GM18498 (cell line): Measurements from ENCODE around the gene STK39.
A peak's percentile ranks its signal among the peaks of the same experiment; 100 is the strongest.
"Not testable (repeated sequence)": the region's sequence is repeated elsewhere in the genome, so short reads cannot be mapped to it uniquely, and the experiment has no call there.

Experiments
- ATAC-seq: cut with Tn5 transposase; IDR thresholded peaks from one replicate; pipeline ENCODE4 v1.9.1; 2021; ENCODE audit warnings: mild to moderate bottlenecking, moderate library complexity; ENCODE audit not compliant: unreplicated experiment

The STK39 gene

DNA sequence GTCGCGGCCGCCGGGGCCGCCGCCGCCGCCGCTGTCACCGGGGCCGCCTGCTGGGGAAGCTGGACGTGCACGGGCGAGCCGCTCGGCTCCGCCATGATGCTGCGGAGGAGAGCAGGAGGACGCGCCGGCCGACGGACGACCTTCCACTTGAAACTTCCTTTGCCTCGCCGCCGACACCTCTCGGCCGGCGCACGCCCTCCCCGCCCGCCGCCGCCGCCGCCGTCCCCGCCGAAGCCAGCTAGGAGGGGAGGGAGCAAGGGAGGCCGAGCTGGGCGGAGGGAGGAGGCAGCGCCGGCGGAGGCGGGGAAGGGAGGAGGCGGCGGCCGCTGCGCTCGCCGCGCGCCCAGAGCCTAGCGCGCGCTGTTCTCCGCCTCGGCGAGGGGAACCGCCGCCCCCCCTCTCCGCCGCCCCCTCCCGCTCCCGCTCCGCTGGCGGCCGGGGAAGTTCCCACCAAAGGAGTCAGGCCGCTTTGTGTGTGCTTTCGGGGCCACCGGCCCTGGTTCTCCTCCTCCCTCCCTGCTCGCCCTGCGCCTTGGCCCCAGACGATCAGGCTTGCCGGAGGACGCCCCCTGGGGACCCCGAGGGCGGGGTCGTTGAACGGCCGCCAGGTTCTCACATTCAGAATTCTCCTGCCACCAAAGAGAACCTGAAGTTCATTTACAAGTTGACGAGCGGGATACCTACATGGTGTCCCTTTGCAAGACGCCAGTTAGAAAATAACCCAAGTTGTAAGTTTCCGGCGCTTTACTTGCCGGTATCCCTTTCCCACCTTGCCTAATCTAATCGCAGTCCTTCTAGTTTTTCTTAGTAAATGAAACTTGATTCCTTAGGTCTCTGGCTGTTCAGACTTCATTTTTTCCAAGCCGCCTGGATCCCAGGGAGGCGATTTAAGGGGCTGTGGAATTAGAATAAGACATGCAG lies at the start of gene STK39:
TSS of gene STK39 (minus strand) at position 255 of the 921 bp plus-strand sequence. CDS start at position 95, 160 bp downstream.
- peak; percentile 87 for ATAC-seq

DNA sequence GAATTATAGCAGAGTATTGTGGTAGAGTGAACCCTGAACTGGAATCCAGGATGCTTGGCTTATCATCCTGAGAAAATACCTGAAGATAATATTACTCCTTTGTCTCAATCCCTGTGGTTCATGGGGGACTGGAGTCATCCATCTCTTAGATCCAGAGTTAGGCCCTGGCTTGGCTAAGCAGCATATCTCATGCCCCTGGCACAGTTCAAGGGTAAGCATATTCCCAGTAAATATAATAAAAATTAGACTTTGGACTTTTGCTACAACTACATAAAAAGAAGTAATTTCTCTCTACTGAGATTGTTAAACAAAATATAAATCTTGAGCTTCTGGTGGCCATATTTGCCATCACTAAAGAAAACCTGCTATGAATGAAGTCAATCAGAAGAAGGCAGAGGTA lies 47.7 kb upstream of the STK39 start:
- no peak for ATAC-seq

DNA sequence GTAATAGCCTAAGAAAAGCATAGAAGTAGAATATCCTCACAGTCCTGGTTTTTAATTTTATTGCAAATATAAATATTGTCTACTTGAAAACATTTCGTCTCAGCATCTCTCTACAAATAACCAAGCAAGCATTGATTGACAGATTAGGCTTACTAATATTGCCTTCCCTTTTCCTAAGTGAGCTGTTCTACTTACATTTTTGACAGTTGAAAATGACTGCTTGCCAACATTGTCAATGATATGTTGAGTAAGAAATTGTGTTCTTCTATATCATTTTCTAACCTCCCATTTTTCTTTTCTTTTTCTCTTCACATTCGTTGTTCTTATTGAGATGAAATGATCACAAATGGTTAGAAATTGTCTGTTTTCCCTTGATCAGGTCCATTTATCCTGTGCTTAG lies 47.0 kb upstream of the STK39 start:
- no peak for ATAC-seq

DNA sequence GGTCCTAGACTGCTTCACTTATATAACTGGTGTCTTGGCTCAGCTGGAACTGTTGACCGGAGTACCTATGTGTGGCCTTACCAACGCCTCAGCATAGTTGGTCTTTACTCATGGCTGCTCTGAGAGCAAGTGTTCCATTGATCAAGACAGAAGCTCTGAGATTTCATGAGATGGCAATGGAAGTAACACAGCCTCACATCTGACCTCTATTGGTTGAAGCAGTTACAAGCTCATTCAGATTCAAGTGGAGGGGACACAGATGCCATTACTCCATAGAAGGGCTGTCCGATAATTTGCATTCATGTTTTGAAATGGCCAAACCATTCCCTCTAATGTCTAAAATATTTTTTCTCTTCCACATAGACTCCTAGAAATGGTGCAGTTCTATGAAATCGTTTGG lies 46.4 kb upstream of the STK39 start:
- no peak for ATAC-seq

DNA sequence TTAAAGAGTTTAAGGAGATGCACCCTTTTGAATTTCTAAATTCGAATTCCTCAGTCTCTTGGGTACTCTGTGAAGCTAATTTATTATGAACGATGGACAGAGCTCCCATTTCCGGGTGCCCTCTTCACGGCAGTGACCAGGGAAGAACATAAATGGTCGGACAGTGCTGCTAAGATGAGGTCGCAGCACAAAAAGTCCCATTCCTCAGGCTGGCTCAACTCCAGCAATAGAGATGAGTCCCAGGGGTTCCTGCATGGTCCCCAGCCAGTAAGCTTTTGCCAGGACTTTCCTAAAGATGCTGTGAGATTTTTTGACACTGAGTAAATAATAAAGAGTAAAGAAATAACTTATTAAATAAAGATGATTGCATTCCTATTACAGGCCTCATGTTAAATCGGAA lies 43.0 kb upstream of the STK39 start:
- no peak for ATAC-seq

DNA sequence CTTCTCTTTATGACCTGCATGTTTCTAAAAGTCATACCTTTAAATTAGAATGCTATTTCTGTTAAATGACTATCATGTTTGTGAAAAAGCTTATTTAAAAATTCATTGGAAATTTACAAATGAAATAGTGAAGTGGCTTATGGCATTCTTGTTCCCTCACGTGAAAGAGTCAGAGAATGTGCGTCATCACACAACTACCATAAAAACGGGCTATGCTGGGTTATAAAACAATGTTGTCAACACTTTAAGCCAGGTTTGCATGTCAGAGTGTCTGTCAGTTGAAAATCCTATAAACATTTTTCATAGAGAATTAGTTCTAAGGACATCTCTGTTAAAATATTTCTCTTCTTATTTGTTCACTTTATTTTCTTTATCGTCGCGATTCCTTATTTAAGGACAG lies 42.5 kb upstream of the STK39 start:
- ATAC-seq, result no peak

DNA sequence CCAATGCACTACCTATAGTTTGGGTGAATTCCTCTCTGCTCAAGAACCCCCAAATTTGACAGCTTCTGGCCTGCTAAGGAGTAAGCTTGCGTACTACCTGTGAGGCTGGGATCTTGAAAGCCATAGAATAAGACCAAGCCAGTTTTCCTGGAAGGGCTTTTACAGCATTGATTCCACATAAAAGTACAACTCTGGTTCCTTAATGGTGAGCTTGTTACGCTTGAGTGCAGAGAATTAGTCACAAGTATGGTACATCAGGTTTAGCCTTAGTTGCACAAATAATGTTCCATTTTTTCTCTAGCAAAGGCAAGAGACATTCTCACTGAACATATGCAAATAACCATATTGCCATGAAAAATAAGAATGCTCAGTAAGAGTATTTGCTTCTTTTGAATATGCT lies 39.1 kb upstream of the STK39 start:
- no peak for ATAC-seq

DNA sequence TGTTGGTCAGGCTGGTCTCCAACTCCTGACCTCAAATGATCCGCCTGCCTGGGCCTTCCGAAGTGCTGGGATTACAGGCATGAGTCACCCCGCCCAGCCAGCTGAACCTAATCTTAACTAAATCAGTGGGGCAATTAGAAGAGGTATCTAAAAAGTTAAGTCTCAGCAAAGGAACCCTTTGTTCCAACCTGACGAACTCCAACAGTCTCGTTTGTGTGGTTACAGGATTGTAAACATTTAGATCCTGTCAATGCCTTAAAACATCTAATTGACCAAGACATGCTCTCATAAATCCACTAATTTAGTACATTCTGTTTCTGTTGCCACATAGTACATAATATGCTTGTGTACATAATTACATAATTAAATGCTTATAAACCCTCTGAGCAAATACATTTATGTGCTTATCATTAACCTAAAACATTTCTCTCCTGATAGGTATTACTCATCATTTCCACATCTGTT lies 31.1 kb upstream of the STK39 start:
- ATAC-seq, result no peak

DNA sequence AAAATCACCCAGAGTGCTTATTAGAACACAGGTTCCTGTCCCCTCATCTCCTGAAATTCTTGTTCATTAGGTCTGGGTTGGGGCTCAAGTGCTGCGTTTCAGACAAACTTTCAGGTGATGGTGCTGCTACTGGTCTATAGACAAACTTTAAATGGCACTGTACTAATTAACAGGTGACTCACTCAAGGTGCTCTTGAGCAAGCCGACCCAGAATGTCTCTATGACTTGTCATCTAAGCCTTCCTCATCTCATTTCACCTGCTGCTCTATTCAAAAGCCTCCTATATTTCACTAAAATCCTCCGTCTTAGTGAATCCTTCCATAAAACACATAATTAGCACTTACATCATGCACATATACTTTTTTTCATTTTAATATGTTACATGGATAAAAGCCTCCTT lies 29.9 kb upstream of the STK39 start:
- ATAC-seq, result no peak

DNA sequence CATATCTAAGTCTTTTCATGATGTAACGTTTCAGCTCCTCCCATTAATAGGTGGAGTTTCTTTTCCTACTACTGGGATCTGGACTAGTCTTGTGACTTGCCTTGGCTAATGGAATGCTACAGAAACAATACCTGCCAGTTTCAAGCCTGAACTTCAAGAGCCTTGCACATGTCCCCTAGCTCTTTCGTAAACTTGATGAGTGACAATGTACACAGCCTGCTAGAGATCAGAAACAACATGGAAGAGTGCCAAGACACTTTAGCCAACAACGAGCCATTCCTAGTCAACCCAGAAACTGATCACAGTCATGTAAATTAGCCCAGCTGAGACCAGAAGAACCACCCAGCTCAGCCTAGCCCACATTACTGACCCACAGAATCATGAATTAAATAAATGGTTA lies 24.8 kb upstream of the STK39 start:
- ATAC-seq, result no peak

DNA sequence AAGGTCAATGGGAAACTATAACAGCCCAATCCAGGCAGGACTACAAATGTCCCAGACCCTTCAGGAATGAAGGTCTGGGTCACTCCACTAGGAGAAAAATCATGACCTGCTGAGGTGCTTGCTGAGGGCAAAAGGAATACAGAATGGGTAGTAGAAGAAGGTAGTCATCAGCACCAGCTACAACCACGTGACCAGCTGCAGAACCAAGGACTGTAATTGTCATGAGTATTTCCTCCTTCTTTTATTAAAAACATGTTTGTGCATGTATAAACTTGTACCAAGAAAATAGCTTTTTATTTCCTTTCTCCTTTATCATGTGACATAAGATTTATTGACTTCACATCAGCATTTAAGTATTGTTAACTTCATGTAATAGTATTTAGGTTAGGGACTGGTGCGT lies 15.5 kb upstream of the STK39 start:
- ATAC-seq, result not testable (repeated sequence)

DNA sequence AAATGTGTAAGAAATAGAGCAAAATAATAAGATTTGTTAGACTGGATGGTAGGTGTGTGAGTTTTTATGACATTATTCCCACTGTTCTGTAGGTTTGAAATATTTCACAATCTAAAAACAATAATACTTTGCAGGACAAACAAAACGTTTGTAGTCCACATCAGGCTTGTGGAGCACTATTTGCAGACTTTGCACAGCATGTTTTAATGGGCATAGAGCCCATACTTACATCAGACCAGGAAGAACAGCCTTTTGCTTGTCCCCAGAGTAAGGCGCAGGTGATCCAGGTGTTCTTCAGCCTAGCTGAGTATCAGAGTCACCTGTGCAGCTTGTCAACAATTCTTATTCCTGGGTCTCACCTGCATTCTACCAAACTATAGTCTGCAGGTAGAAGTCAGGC lies 9.1 kb upstream of the STK39 start:
- no peak for ATAC-seq

DNA sequence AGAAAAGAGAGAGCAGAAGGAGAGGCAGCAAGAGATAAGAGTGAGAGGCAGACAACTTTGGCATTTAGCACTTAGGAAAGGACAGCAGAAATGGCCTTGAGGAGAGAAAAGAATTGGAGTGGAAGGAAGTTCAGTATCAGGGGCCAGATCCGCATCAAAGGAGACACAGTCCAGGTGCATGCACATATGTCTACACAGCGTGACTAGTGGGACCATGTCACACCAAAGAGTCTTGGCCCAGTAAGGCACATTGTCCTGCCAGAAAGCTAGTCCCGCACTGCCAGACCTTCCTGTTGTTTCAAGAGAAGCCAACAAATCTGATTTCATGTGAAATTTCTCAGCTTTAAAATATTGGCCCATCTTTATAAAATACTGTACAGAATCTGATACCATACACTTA lies 8.5 kb upstream of the STK39 start:
- ATAC-seq, result no peak

DNA sequence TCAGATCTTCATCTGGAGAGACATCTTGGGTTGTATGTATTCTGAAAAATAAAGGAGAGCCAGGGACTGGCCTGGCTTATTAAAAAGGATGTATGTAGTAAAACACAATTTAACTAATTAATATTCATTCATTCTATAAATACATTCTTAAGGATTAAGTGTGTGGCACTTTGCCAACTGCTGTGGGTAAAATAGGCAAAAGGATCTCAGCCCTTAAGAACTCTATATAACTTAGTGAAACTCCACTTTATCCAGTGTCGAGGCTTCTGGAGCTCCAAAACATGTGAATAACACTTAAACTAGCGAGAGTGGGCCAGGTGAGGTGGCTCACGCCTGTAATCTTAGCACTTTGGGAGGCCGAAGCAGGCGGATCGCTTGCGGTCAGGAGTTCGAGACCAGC lies 7.7 kb upstream of the STK39 start:
- ATAC-seq, result no peak

DNA sequence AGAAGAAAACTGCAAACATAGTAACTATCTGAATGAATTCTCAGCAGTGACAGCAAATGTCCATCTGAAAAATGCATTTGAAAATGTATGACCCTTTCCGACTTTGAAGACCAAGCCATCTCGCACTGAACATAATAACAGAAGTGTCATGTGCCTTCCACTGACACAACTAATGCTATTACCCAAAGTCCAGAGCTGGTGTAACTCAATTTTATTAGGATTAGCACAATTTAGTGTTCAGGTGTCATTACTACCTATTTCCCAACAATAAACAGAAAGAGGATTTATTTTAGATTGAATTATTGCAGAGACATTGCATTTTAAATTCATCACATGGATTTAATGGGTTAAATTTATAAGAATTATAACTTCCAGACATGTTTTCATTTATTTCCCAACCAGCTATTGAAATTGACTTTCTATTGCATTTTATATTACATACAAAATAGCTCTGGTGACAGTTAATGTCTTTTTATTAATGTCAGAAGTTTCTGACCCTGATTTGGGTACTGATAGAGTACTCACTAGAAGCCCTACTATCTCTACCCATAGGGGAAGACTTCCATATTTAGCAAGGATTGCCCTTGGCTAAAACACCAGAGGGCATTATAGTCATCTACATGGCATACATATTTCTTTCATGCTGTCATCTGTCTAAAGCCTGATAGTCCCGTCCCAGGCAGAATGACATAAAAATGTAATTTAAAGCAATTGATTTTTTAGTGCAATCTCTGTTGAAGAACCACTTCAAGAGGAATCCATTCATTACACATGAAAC lies 7.0 kb upstream of the STK39 start:
- no peak for ATAC-seq

DNA sequence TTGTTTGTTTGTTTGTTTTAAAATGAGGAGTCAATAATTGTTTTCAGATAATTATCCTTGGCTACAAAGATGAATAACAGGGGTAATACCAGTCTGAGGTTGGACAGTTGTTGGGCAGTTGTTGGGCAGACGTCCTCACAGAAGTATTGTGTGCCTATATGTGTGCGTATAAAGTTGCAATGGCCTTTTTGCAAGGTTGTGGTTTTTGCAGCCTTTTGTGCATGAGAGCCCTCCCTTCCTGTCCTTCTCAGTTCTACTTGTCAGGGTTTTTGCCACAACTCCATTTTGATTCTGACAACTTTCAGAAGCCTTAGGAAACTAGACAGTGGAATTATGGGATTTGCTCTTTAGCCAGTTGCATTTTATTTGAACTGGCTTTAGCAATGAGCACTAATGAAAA lies 6.0 kb upstream of the STK39 start:
- ATAC-seq, result no peak

DNA sequence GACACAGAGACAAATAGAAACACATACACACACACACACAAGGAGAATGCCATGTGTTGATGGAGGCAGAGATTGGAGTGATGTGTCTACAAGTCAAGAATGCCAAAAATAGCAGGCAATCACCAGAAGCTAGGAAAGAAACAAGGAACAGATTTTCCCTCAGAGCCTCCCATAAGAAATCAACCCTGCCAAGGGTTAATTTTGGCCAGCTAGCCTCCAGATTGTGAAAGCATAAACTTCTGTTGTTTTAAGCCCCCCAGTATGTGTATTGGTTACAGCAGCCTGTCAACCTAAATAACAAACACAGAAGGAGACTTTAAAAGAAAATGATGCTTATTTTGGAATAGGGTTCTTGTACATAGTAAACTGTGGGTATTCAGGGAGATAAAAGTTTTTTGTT lies 5.6 kb upstream of the STK39 start:
- ATAC-seq, result no peak

DNA sequence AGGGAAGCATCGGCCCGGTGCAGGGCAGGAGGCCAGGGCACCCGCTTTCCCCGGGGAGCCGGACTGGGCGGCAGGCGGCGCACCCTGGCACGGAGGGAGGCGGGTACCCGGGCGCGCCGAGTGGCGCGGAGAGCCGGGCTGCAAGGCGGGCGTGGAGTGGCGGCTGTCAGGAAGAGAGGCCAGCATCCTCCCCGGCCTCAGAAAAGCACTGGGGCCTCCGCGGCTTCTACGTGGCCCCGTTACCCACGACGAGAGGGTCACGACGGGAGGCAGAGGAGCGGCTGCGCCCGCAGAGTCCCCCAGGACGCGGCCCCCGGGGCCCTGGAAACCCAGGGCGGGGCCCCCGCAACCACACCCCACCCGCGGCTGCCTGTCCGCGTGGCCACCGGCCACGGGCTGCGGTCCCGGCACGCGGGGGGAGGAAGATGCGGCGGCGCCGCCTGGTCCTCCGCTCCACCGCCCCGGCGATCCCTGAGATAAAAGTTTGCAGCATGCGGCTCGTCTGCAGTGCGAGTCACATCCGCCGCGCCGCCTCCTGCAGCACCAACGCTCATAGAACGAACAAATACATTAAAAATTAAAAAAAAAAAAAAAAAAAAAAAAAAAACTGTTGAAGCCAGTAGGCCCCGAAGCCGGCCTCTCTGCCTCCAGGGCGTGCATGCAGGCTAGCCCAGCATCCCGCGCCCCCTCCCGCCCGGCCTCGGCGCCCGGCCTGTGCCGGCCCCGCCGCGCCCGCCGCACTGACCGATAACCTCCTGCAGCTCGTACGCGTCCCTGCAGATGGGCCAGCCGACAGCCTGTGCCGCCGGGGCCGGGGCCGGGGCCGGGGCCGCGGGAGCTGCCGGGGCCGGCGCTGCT lies 683 bp downstream of the STK39 start:
- peak; percentile 59 for ATAC-seq

DNA sequence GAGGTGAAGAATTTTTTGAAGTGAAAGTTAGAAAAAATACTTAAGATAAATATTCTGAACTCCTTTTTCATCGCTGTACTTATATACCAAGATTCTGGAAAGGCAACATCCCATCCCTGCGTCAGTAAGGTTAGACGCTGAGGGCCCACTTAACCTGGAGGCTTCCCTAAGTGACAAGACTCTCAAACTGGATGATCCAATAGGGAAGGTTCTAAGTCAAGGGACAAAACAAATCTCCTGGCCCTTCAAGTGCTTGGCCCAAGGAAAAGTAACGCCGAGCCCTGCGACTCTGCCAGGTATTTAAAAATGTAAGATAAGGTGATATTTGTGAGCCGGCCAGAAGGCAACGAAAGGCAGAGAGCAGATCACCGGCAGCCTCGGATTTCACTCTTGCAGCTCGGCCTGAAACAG lies 1.3 kb downstream of the STK39 start:
- ATAC-seq, result no peak

DNA sequence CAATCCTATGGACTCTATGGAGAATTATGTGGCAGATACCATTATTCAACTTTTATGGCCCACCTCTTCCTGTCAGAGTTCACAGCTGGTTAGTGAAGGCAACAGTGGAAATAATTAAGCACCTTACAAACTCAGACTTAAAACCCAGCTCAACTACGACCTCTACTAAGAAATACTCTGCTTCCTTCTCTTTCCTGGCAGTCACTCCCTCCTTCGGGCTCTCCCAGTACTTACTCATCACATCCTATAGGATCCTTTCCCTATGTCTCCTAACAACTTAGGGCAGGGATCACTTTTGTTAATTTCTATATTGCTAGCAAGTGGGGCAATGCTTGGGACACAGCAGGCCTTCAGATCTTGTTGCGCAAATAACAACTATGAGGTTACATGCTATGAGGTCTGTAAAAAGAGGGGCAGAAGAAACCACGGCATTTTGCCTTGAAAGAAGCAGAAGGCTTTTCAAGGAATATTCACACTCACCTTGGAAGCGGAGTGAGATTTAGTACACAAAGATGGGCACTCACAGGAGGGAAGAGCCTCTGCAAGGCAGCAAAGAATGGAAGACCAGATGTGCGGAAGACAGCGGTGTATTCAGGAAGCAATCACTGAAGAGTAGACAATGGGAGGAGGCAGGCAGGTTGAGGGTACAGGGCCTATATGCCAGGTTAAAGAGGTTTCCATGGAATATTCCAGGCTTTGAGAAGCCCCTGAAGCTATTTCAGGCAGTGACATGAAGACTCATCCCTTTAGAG lies 2.1 kb downstream of the STK39 start:
- no peak for ATAC-seq
